Naive thymus-derived CD4-positive, alpha-beta T cell (primary cell): Measurements from ENCODE around the gene KRT14. TPM values are rescaled to one million over a fixed set of nuclear protein-coding genes. Genes with fewer than 3 reads are reported as not detected.

Experiments
- ATAC-seq: fragments of 150-1000 bp; cut with Tn5 transposase; 2 replicates; pipeline ENCODE4 v1.10.0; 2021; ENCODE audit warnings: mild to moderate bottlenecking, moderate library complexity
- CTCF ChIA-PET: fragments of 350-600 bp; sonication (Branson Sonifier 250); formaldehyde crosslinking; loops from one replicate; lab custom pipeline; 2021; ENCODE audit warnings: antibody characterized with exemption; lab: Charles Lee
- POLR2A ChIA-PET: fragments of 350-600 bp; sonication (Branson Sonifier 250); formaldehyde crosslinking; loops from one replicate; lab custom pipeline; 2021; ENCODE audit warnings: antibody characterized with exemption, inconsistent platforms; lab: Charles Lee
- DNase-seq, 9 donors: peaks; one replicate each; pipeline versions ENCODE4 v3.0.0 to v3.0.0-alpha.2; 2020 to 2022; ENCODE audit warnings: mixed read lengths in 1 of 9
- H3K27ac ChIP-seq: one replicate; pipeline ENCODE4 v1.7.0; 2013; ENCODE audit warnings: mild to moderate bottlenecking, low read depth, low read length, moderate library complexity
- H3K27me3 ChIP-seq, 2 donors: one replicate each; pipeline ENCODE4 v1.7.0; 2013; ENCODE audit warnings: low read length in 2 of 2, mild to moderate bottlenecking in 2 of 2, moderate library complexity in 2 of 2; ENCODE audit not compliant: control insufficient read depth in 2 of 2, insufficient read depth in 2 of 2
- H3K36me3 ChIP-seq, 3 experiments: 1 replicate in 2 of 3; 2 replicates in 1 of 3; pipeline ENCODE4 v1.7.0; 2013; ENCODE audit warnings: low read length in 3 of 3, mild to moderate bottlenecking in 3 of 3, moderate library complexity in 1 of 3; ENCODE audit not compliant: insufficient read depth in 3 of 3, control insufficient read depth in 2 of 3
- H3K4me1 ChIP-seq, 2 donors: one replicate each; pipeline ENCODE4 v1.7.0; 2013; ENCODE audit warnings: low read length in 2 of 2, mild to moderate bottlenecking in 2 of 2, moderate library complexity in 1 of 2; ENCODE audit not compliant: control insufficient read depth in 2 of 2, insufficient read depth in 2 of 2
- H3K4me3 ChIP-seq: 2 replicates; pipeline ENCODE4 v1.7.0; 2013; ENCODE audit warnings: mild to moderate bottlenecking, low read length
- H3K9me3 ChIP-seq, 3 experiments: 1 replicate in 2 of 3; 2 replicates in 1 of 3; pipeline ENCODE4 v1.7.0; 2013; ENCODE audit warnings: low read length in 3 of 3; ENCODE audit not compliant: control insufficient read depth in 2 of 3
- H3K27ac Mint-ChIP-seq, 9 donors: one replicate each; pipeline ENCODE4 v1.8.0; 2020 to 2022; ENCODE audit warnings: mixed read lengths in 9 of 9, mild to moderate bottlenecking in 8 of 9, moderate library complexity in 5 of 9, inconsistent platforms in 2 of 9
- H3K27me3 Mint-ChIP-seq, 5 donors: one replicate each; pipeline ENCODE4 v1.8.0; 2021 to 2022; ENCODE audit warnings: mixed read lengths in 5 of 5, mild to moderate bottlenecking in 1 of 5
- H3K36me3 Mint-ChIP-seq, 5 donors: one replicate each; pipeline ENCODE4 v1.8.0; 2020 to 2022; ENCODE audit warnings: mixed read lengths in 5 of 5, mild to moderate bottlenecking in 3 of 5, inconsistent platforms in 1 of 5
- H3K4me1 Mint-ChIP-seq, 7 donors: one replicate each; pipeline ENCODE4 v1.8.0; 2020 to 2022; ENCODE audit warnings: mixed read lengths in 7 of 7, mild to moderate bottlenecking in 3 of 7, inconsistent platforms in 1 of 7
- H3K4me3 Mint-ChIP-seq, 10 donors: one replicate each; pipeline ENCODE4 v1.8.0; 2020 to 2022; ENCODE audit warnings: mild to moderate bottlenecking in 10 of 10, mixed read lengths in 10 of 10, moderate library complexity in 6 of 10, inconsistent platforms in 2 of 10
- H3K9me3 Mint-ChIP-seq, 11 donors: one replicate each; pipeline ENCODE4 v1.8.0; 2020 to 2022; ENCODE audit warnings: mixed read lengths in 11 of 11, mild to moderate bottlenecking in 4 of 11, inconsistent platforms in 1 of 11, moderate library complexity in 1 of 11
- intact Hi-C, 2 donors: fragments of 100-400 bp; cut with micrococcal nuclease; formaldehyde crosslinking; loops; one replicate each; pipeline ENCODE4 v1.15.1; 2023
- polyA plus RNA-seq, 2 donors: library from polyadenylated mRNA; unstranded; fragments of 300-500 nt; fragmentation: Illumina TruSeq; gene quantifications; one replicate each; pipeline ENCODE4 v1.2.3, GENCODE V29; 2021
- total RNA-seq, 6 experiments: library from RNA in 5 of 6; stranded (reverse) in 5 of 6; gene quantifications; 1 replicate in 5 of 6; 2 replicates in 1 of 6; pipeline ENCODE4 v1.2.3 and lab custom pipeline; 2021 to 2026

KRT14 gene
- total and polyA plus RNA-seq, 7 experiments from 2014 or later = not detected

- Histone ChIP-seq H3K4me3 (no peak overlapping the region), H3K36me3 (no peaks in the 10 kb centered on the region), H3K27me3 (peaks cover 0 to 4% of the 10 kb centered on the region in 2 donors)
Observed at GRCh38 chr17:41581366-41582060, 5.2 kb downstream of the KRT14 start.

GRCh38 chr17:41580687-41581365 lies 5.9 kb downstream of the KRT14 start:
- ATAC-seq (no peak), DNase-seq (no peak)
- no peaks in the 10 kb centered on the region for H3K36me3 Mint-ChIP-seq
- Histone ChIP-seq H3K27ac (no peak overlapping the region), H3K9me3 (no peaks in the 10 kb centered on the region), H3K36me3 (no peaks in the 10 kb centered on the region), H3K27me3 (peaks cover 0 to 4% of the 10 kb centered on the region in 2 donors), H3K4me1 (no peaks in the 10 kb centered on the region), H3K4me3 (no peak overlapping the region)
- intact Hi-C loops = no loop called here
- no peak overlapping the region for H3K27ac Mint-ChIP-seq
- POLR2A ChIA-PET = no interaction called here
- H3K9me3 Mint-ChIP-seq = peaks cover 0 to 1% (median 0%) of the 10 kb centered on the region in 11 donors
- H3K4me1 Mint-ChIP-seq = peaks cover 0 to 3% (median 0%) of the 10 kb centered on the region in 7 donors
- CTCF ChIA-PET = interaction anchor here (0.6 kb wide), 1 partner anchor 1211 kb away, joined by 6 read pairs; no protein-coding TSS in a partner anchor
- peaks cover 22 to 46% (median 30%) of the 10 kb centered on the region in 5 donors for H3K27me3 Mint-ChIP-seq
- no peak overlapping the region for H3K4me3 Mint-ChIP-seq

More at GRCh38 chr17:41581366-41582060, 5.2 kb downstream of the KRT14 start:
- Histone ChIP-seq H3K9me3 (no peaks in the 10 kb centered on the region), H3K4me1 (no peaks in the 10 kb centered on the region), H3K27ac (no peak overlapping the region)
- DNase-seq = no peak
- H3K27ac Mint-ChIP-seq = no peak overlapping the region
- ChIA-PET CTCF (interaction anchor here (0.6 kb wide), 1 partner anchor 1212 kb away, joined by 6 read pairs; no protein-coding TSS in a partner anchor), POLR2A (no interaction called here)
- intact Hi-C loops = no loop called here
- no peaks in the 10 kb centered on the region for H3K36me3 Mint-ChIP-seq
- no peak for ATAC-seq
- H3K9me3 Mint-ChIP-seq = peaks cover 0 to 1% (median 0%) of the 10 kb centered on the region in 11 donors
- H3K4me3 Mint-ChIP-seq = no peak overlapping the region
- peaks cover 22 to 41% (median 27%) of the 10 kb centered on the region in 5 donors for H3K27me3 Mint-ChIP-seq
- peaks cover 0 to 3% (median 0%) of the 10 kb centered on the region in 7 donors for H3K4me1 Mint-ChIP-seq

DNA sequence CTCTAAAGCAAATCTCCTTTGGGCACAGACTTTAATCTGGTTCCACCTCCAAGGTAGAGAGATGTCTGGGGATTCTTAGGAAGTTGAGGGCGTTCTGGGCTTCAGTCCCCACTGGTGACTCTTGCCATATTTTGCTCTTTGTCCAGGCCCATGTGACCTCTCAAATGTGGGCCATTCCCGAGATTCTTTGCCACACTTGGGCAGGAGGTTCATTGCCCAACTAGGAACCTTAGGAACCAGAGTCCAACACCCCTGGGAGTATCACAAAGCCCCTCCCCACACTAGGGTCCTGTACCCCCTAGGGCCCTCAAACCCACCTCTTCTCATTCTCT lies 6.5 kb downstream of the KRT14 start:
- CTCF ChIA-PET = no interaction called here
- H3K36me3 Mint-ChIP-seq = no peaks in the 10 kb centered on the region
- intact Hi-C loops = no loop called here

DNA sequence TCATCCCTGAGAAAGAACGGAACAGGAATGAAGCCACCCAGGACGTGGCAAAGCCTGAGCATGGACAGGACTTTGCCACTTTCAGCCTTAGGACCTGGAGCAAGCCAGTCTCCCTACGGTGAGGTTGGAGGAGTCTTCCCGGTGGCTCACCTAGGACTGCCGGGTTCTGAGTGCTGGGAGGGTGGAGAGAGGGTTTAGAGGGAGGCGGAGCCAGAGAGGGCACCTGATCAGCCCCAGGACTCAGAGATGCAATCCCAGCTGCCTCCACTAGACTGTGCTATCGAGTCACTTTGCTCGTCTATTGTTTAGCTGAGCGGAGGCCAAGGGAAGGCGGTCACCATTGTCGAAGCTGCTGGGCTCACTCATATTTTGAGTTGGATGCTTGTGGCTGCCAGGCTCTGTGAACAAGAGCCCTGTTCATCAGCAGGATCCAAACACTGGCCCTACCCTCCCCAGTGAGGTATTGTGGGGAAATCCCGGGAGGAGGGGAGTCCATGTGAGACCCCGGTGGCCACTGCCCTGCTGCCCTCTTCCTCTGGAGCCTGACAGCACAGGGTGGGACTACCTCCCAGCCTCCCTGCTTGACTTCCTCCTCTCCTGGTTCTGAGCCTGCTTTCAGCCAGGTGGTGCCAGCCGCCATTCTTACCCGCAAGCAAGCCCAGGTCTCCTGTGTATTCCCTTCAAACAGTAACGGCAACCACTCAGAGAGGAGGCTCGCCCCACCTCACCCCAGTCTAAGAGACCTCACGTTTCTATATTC lies 7.0 kb downstream of the KRT14 start:
- Histone ChIP-seq H3K4me3 (no peak overlapping the region), H3K9me3 (no peaks in the 10 kb centered on the region), H3K27me3 (peaks cover 0 to 4% of the 10 kb centered on the region in 2 donors), H3K27ac (no peak overlapping the region), H3K4me1 (no peaks in the 10 kb centered on the region), H3K36me3 (no peaks in the 10 kb centered on the region)
- Mint-ChIP-seq H3K4me1 (peaks cover 0 to 3% (median 0%) of the 10 kb centered on the region in 7 donors), H3K4me3 (no peak overlapping the region), H3K36me3 (no peaks in the 10 kb centered on the region), H3K27ac (no peak overlapping the region), H3K27me3 (peaks cover 22 to 52% (median 28%) of the 10 kb centered on the region in 5 donors), H3K9me3 (peaks cover 0 to 1% (median 0%) of the 10 kb centered on the region in 11 donors)
- ATAC-seq (peak; percentile 90), DNase-seq (peak in 8 of 9 donors; percentile 12 to 71 (median 36))
- CTCF ChIA-PET = interaction anchor here (0.5 kb wide), 1 partner anchor 171 kb away, joined by 3 read pairs; no protein-coding TSS in a partner anchor
- POLR2A ChIA-PET = no interaction called here
- intact Hi-C loops = loop anchor here in 1 of 2 donors (1.0 to 2.0 kb wide), 3 partner anchors 31 to 82 kb away; no protein-coding TSS in a partner anchor

More for the DNA sequence above, 6.5 kb downstream of the KRT14 start:
- H3K27me3 ChIP-seq = peaks cover 0 to 4% of the 10 kb centered on the region in 2 donors
- H3K27ac Mint-ChIP-seq = no peak overlapping the region
- peaks cover 0 to 3% (median 0%) of the 10 kb centered on the region in 7 donors for H3K4me1 Mint-ChIP-seq
- H3K4me1 ChIP-seq = no peaks in the 10 kb centered on the region
- POLR2A ChIA-PET = no interaction called here
- no peak overlapping the region for H3K4me3 ChIP-seq
- no peak overlapping the region for H3K4me3 Mint-ChIP-seq
- no peaks in the 10 kb centered on the region for H3K9me3 ChIP-seq
- H3K36me3 ChIP-seq = no peaks in the 10 kb centered on the region
- no peak for DNase-seq
- no peak for ATAC-seq
- H3K9me3 Mint-ChIP-seq = peaks cover 0 to 1% (median 0%) of the 10 kb centered on the region in 11 donors
- H3K27ac ChIP-seq = no peak overlapping the region
- H3K27me3 Mint-ChIP-seq = peaks cover 22 to 50% (median 28%) of the 10 kb centered on the region in 5 donors

GRCh38 chr17:41578971-41579370 lies 7.7 kb downstream of the KRT14 start:
- ATAC-seq (no peak), DNase-seq (no peak)
- no peaks in the 10 kb centered on the region for H3K36me3 ChIP-seq
- H3K27ac ChIP-seq = no peak overlapping the region
- Mint-ChIP-seq H3K27ac (no peak overlapping the region), H3K9me3 (peaks cover 0 to 1% (median 0%) of the 10 kb centered on the region in 11 donors), H3K27me3 (peaks cover 22 to 48% (median 28%) of the 10 kb centered on the region in 5 donors), H3K4me1 (peaks cover 0 to 3% (median 0%) of the 10 kb centered on the region in 7 donors), H3K4me3 (no peak overlapping the region), H3K36me3 (no peaks in the 10 kb centered on the region)
- H3K27me3 ChIP-seq = peaks cover 0 to 4% of the 10 kb centered on the region in 2 donors
- no peak overlapping the region for H3K4me3 ChIP-seq
- ChIA-PET POLR2A (no interaction called here), CTCF (interaction anchor here (0.5 kb wide), 1 partner anchor 171 kb away, joined by 3 read pairs; no protein-coding TSS in a partner anchor)
- no peaks in the 10 kb centered on the region for H3K4me1 ChIP-seq
- intact Hi-C loops = loop anchor here in 1 of 2 donors (1.0 to 2.0 kb wide), 3 partner anchors 30 to 82 kb away; no protein-coding TSS in a partner anchor
- H3K9me3 ChIP-seq = no peaks in the 10 kb centered on the region

GRCh38 chr17:41578538-41578937 lies 8.2 kb downstream of the KRT14 start:
- Histone ChIP-seq H3K36me3 (no peaks in the 10 kb centered on the region), H3K27ac (no peak overlapping the region), H3K27me3 (peaks cover 0 to 4% of the 10 kb centered on the region in 2 donors), H3K4me1 (no peaks in the 10 kb centered on the region), H3K9me3 (no peaks in the 10 kb centered on the region), H3K4me3 (no peak overlapping the region)
- ATAC-seq (no peak), DNase-seq (no peak)
- Mint-ChIP-seq H3K27me3 (peaks cover 23 to 46% (median 29%) of the 10 kb centered on the region in 5 donors), H3K36me3 (no peaks in the 10 kb centered on the region), H3K9me3 (peaks cover 0 to 1% (median 0%) of the 10 kb centered on the region in 11 donors), H3K4me1 (peaks cover 0 to 3% (median 0%) of the 10 kb centered on the region in 7 donors), H3K4me3 (no peak overlapping the region), H3K27ac (no peak overlapping the region)
- CTCF ChIA-PET = no interaction called here
- intact Hi-C loops = loop anchor here in 1 of 2 donors (2.0 kb wide), 2 partner anchors 30 to 70 kb away; no protein-coding TSS in a partner anchor
- POLR2A ChIA-PET = no interaction called here
